ENCODE data around the gene PRLR. TPM values are rescaled to one million over a fixed set of nuclear protein-coding genes. Genes with fewer than 3 reads are reported as not detected.

PRLR gene
- total RNA-seq, 2 donors from 2014 or later, result 1.1 to 7.1 TPM

- Histone ChIP-seq H3K9me3 (no peaks in the 10 kb centered on the region), H3K4me3 (no peak overlapping the region), H3K27me3 (replicated peaks; ENCODE audit: insufficient read depth) (no peaks in the 10 kb centered on the region), H3K36me3 (no peaks in the 10 kb centered on the region), H3K27ac (no peak overlapping the region), H3K4me1 (replicated peaks) (no peaks in the 10 kb centered on the region)
- TF ChIP-seq POLR2A (IDR thresholded peaks at IDR 0.05), result no peak
- no peak for TF ChIP-seq POLR2AphosphoS5 (IDR thresholded peaks at IDR 0.05)
- TF ChIP-seq, protein P1, sequence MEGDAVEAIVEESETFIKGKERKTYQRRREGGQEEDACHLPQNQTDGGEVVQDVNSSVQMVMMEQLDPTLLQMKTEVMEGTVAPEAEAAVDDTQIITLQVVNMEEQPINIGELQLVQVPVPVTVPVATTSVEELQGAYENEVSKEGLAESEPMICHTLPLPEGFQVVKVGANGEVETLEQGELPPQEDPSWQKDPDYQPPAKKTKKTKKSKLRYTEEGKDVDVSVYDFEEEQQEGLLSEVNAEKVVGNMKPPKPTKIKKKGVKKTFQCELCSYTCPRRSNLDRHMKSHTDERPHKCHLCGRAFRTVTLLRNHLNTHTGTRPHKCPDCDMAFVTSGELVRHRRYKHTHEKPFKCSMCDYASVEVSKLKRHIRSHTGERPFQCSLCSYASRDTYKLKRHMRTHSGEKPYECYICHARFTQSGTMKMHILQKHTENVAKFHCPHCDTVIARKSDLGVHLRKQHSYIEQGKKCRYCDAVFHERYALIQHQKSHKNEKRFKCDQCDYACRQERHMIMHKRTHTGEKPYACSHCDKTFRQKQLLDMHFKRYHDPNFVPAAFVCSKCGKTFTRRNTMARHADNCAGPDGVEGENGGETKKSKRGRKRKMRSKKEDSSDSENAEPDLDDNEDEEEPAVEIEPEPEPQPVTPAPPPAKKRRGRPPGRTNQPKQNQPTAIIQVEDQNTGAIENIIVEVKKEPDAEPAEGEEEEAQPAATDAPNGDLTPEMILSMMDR (IDR thresholded peaks at IDR 0.05), result no peak
- no peak for DNase-seq (ENCODE audit: low spot score)
- 64% methylated on average over 2 of the region's 2 CpGs for WGBS
- intact Hi-C loops (cut with DNase I), result no loop called here
Observed at GRCh38 chr5:35153375-35153932, 76.8 kb downstream of the PRLR start.

DNA sequence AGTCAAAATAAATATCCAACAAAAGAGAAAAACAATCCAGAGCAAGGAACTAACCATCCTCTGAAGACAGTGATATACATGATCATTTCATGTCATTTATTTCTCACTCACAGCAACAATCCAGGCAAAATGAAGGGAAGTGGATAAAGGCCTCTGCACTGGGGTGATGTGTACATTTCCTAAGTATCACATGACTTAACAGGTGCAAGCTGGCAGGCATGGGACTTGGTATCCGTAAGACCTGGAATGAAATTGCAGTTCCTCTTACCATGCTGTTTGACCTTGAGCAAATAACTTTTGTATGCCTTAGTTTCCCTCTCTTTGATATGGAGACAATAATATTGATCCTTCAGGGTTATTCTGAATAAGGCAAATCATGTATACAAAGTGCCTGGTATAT lies 77.6 kb downstream of the PRLR start:
- Histone ChIP-seq H3K27ac (no peak overlapping the region), H3K4me3 (no peak overlapping the region), H3K36me3 (no peaks in the 10 kb centered on the region), H3K4me1 (replicated peaks) (no peaks in the 10 kb centered on the region), H3K27me3 (replicated peaks; ENCODE audit: insufficient read depth) (no peaks in the 10 kb centered on the region), H3K9me3 (no peaks in the 10 kb centered on the region)
- TF ChIP-seq, protein P1 (IDR thresholded peaks at IDR 0.05), result no peak
- no peak for TF ChIP-seq POLR2AphosphoS5 (IDR thresholded peaks at IDR 0.05)
- no peak for TF ChIP-seq POLR2A (IDR thresholded peaks at IDR 0.05)
- WGBS, result 85% methylated on average over 1 of the region's 1 CpG
- no peak for DNase-seq (ENCODE audit: low spot score)
- intact Hi-C loops (cut with DNase I), result no loop called here

DNA sequence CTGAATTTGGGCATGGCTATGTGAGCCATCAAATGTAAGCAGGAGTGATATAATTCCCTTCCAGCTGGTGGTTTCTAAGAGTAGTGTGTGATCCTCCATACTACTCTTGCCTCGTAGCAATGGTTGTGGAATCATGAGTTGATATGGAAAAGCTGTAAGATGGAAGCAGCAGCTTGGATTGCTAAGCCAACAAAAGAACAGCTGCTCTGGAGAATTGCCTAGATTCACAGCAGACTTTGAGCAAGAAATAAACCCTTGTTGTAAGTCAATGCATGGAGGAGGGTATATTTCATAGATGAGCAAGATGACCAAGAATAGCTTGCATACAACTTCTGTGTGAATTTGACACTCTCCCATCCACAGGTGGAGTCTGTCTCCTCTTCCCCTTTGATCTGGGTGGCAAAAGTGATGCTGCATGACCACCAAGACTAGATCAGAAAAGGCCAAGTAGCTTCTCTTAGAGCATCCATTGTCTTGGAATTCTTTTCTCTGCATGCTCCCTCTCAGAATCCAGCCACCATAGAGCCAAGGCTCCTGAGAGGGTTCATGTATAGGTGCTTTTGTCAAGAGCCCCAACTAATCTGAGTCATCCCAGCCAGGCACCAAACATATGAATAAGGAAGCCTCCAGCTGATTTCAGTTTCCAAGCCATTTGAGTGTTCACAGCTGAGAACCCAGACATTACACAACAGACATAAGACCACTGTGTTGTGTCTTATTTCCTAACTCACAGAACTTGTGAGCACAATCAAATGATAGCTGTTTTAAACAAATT lies 79.0 kb downstream of the PRLR start:
- Histone ChIP-seq H3K27me3 (replicated peaks; ENCODE audit: insufficient read depth) (no peaks in the 10 kb centered on the region), H3K4me3 (no peak overlapping the region), H3K27ac (no peak overlapping the region), H3K9me3 (no peaks in the 10 kb centered on the region), H3K4me1 (replicated peaks) (no peaks in the 10 kb centered on the region), H3K36me3 (no peaks in the 10 kb centered on the region)
- TF ChIP-seq, protein P1 (IDR thresholded peaks at IDR 0.05), result no peak
- TF ChIP-seq POLR2AphosphoS5 (IDR thresholded peaks at IDR 0.05) (no peak), POLR2A (IDR thresholded peaks at IDR 0.05) (no peak)
- WGBS, result 80% methylated on average over 1 of the region's 1 CpG
- intact Hi-C loops (cut with DNase I), result no loop called here
- no peak for DNase-seq (ENCODE audit: low spot score)

DNA sequence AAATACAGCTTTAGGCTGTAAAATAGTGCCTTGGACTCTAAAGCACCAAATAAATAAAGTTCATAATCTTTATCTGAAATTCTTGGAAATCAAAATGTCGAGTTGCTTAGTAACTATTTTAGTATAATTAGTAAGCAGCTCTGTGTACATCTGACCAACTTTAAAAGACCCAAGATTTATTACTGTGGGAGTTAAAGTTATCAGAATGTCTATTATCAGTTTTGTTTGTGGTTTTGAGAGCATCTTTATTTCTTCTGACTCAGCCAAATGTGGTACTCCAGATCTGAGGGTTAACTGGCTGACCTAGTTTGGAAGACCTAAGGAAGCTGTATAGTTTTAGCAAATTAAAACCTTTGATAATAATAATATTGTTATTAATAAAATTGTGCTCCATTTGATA lies 81.2 kb downstream of the PRLR start:
- Histone ChIP-seq H3K27ac (no peak overlapping the region), H3K4me1 (replicated peaks) (no peaks in the 10 kb centered on the region), H3K36me3 (no peaks in the 10 kb centered on the region), H3K27me3 (replicated peaks; ENCODE audit: insufficient read depth) (no peaks in the 10 kb centered on the region), H3K9me3 (no peaks in the 10 kb centered on the region), H3K4me3 (no peak overlapping the region)
- intact Hi-C loops (cut with DNase I), result no loop called here
- WGBS, result 45% methylated on average over 1 of the region's 1 CpG
- DNase-seq (ENCODE audit: low spot score), result no peak
- TF ChIP-seq, protein P1 (IDR thresholded peaks at IDR 0.05), result no peak
- TF ChIP-seq POLR2AphosphoS5 (IDR thresholded peaks at IDR 0.05), result no peak
- TF ChIP-seq POLR2A (IDR thresholded peaks at IDR 0.05), result no peak

- H3K4me1 ChIP-seq (replicated peaks), result no peaks in the 10 kb centered on the region
- H3K9me3 ChIP-seq, result no peaks in the 10 kb centered on the region
- H3K4me3 ChIP-seq, result no peak overlapping the region
- WGBS, result 56% methylated on average over 3 of the region's 3 CpGs
- H3K36me3 ChIP-seq, result no peaks in the 10 kb centered on the region
- DNase-seq (ENCODE audit: low spot score), result no peak
- TF ChIP-seq POLR2A (IDR thresholded peaks at IDR 0.05) (no peak), POLR2AphosphoS5 (IDR thresholded peaks at IDR 0.05) (no peak)
- TF ChIP-seq, protein P1 (IDR thresholded peaks at IDR 0.05), result no peak
- H3K27me3 ChIP-seq (replicated peaks; ENCODE audit: insufficient read depth), result no peaks in the 10 kb centered on the region
- intact Hi-C loops (cut with DNase I), result no loop called here
- H3K27ac ChIP-seq, result no peak overlapping the region
Observed at GRCh38 chr5:35146406-35146805, 83.9 kb downstream of the PRLR start.

All from prostate gland (tissue), 2 donors.